CD14-positive monocyte (primary cell): ENCODE results near the gene POF1B. TPM values are rescaled to one million over a fixed set of nuclear protein-coding genes. Genes with fewer than 3 reads are reported as not detected.
"Not testable (repeated sequence)": the region's sequence is repeated elsewhere in the genome, so short reads cannot be mapped to it uniquely, and the experiment has no call there.

Source experiments
- DNase-seq, 3 donors: peaks; one replicate each; pipeline ENCODE4 v3.0.0-alpha.2; 2011 to 2022
- H2AFZ ChIP-seq: 2 replicates; pipeline ENCODE4 v1.6.0; 2012; ENCODE audit warnings: mild to moderate bottlenecking, low read depth, low read length, inconsistent platforms; ENCODE audit not compliant: insufficient read depth, poor library complexity, severe bottlenecking
- H3K27ac ChIP-seq, 2 donors: 1 replicate in 1 of 2; 2 replicates in 1 of 2; pipeline ENCODE4 v1.5.1; 2012 to 2013; ENCODE audit warnings: low read length in 2 of 2, control low read depth in 1 of 2, inconsistent platforms in 1 of 2, low read depth in 1 of 2, mild to moderate bottlenecking in 1 of 2
- H3K27me3 ChIP-seq, 2 donors: one replicate each; pipeline versions ENCODE4 v1.6.0 to v1.6.1; 2011 to 2013; ENCODE audit warnings: low read length in 2 of 2; ENCODE audit not compliant: control insufficient read depth in 2 of 2, insufficient read depth in 2 of 2
- H3K36me3 ChIP-seq, 2 donors: replicated peaks in 1 of 2; 1 replicate in 1 of 2; 2 replicates in 1 of 2; pipeline versions ENCODE4 v1.5.1 to v1.6.1; 2012 to 2013; ENCODE audit warnings: low read length in 2 of 2, control low read depth in 1 of 2, inconsistent platforms in 1 of 2, mild to moderate bottlenecking in 1 of 2; ENCODE audit not compliant: insufficient read depth in 2 of 2, control insufficient read depth in 1 of 2
- H3K4me1 ChIP-seq, 2 donors: 1 replicate in 1 of 2; 2 replicates in 1 of 2; pipeline versions ENCODE4 v1.5.1 to v1.6.1; 2012 to 2013; ENCODE audit warnings: low read length in 2 of 2, control low read depth in 1 of 2, inconsistent platforms in 1 of 2, mild to moderate bottlenecking in 1 of 2, moderate library complexity in 1 of 2; ENCODE audit not compliant: insufficient read depth in 2 of 2, control insufficient read depth in 1 of 2
- H3K4me2 ChIP-seq: replicated peaks from 2 replicates; pipeline ENCODE3; 2012; ENCODE audit warnings: low read length, moderate library complexity, mild to moderate bottlenecking; ENCODE audit not compliant: poor library complexity, severe bottlenecking; ENCODE audit errors: extremely low read depth
- H3K4me3 ChIP-seq, 3 experiments: fragments of 200-600 bp in 1 of 3; sonication (generic) in 1 of 3; replicated peaks in 1 of 3; 1 replicate in 2 of 3; 2 replicates in 1 of 3; pipeline ENCODE4 v1.5.1; 2011 to 2013; ENCODE audit warnings: low read length in 3 of 3, mild to moderate bottlenecking in 3 of 3, control low read depth in 2 of 3, low read depth in 2 of 3, inconsistent platforms in 1 of 3, moderate library complexity in 1 of 3
- H3K79me2 ChIP-seq: 2 replicates; pipeline ENCODE4 v1.6.0; 2012; ENCODE audit warnings: mild to moderate bottlenecking, control low read depth, inconsistent platforms, low read length, moderate library complexity; ENCODE audit not compliant: insufficient read depth
- H3K9ac ChIP-seq: 2 replicates; pipeline ENCODE4 v1.6.0; 2017; ENCODE audit warnings: low read length, mild to moderate bottlenecking; ENCODE audit not compliant: insufficient read depth, poor library complexity, severe bottlenecking
- H3K9me3 ChIP-seq, 2 donors: replicated peaks in 1 of 2; 1 replicate in 1 of 2; 2 replicates in 1 of 2; pipeline versions ENCODE4 v1.5.1 to v1.6.1; 2012 to 2013; ENCODE audit warnings: low read length in 2 of 2, control low read depth in 1 of 2; ENCODE audit not compliant: control insufficient read depth in 1 of 2, insufficient read depth in 1 of 2
- H4K20me1 ChIP-seq: 2 replicates; pipeline ENCODE4 v1.6.0; 2012; ENCODE audit warnings: mild to moderate bottlenecking, low read length, control low read depth, moderate library complexity; ENCODE audit not compliant: insufficient read depth
- H3K27ac Mint-ChIP-seq, 7 donors: one replicate each; pipeline ENCODE4 v1.8.0; 2020; ENCODE audit warnings: mild to moderate bottlenecking in 7 of 7, mixed read lengths in 7 of 7, moderate library complexity in 6 of 7, inconsistent platforms in 2 of 7
- H3K27me3 Mint-ChIP-seq, 3 donors: one replicate each; pipeline ENCODE4 v1.8.0; 2021 to 2022; ENCODE audit warnings: low read depth in 3 of 3, mild to moderate bottlenecking in 3 of 3, mixed read lengths in 3 of 3, moderate library complexity in 3 of 3, inconsistent platforms in 1 of 3
- H3K36me3 Mint-ChIP-seq, 2 donors: one replicate each; pipeline ENCODE4 v1.8.0; 2020; ENCODE audit warnings: mixed read lengths in 2 of 2, inconsistent platforms in 1 of 2, mild to moderate bottlenecking in 1 of 2
- H3K4me1 Mint-ChIP-seq: one replicate; pipeline ENCODE4 v1.8.0; 2020; ENCODE audit warnings: mild to moderate bottlenecking, mixed read lengths
- H3K4me3 Mint-ChIP-seq, 2 donors: one replicate each; pipeline ENCODE4 v1.8.0; 2020; ENCODE audit warnings: mild to moderate bottlenecking in 2 of 2, mixed read lengths in 2 of 2, moderate library complexity in 1 of 2
- H3K9me3 Mint-ChIP-seq, 7 donors: one replicate each; pipeline ENCODE4 v1.8.0; 2020 to 2022; ENCODE audit warnings: mixed read lengths in 7 of 7, mild to moderate bottlenecking in 6 of 7, moderate library complexity in 6 of 7, inconsistent platforms in 2 of 7
- CTCF ChIP-seq: fragments of 200-600 bp; IDR thresholded peaks from one replicate; pipeline ENCODE4 v1.8.0; 2022; ENCODE audit warnings: antibody characterized with exemption, mild to moderate bottlenecking
- WGBS: methylation state at CpG from one replicate; pipeline ENCODE4 v1.1.5; 2013; ENCODE audit warnings: missing lambda C conversion rate; ENCODE audit not compliant: insufficient coverage; 5-methylcytosine and 5-hydroxymethylcytosine counted together
- intact Hi-C, 2 donors: fragments of 100-400 bp; cut with micrococcal nuclease; formaldehyde crosslinking; loops; one replicate each; pipeline versions ENCODE4 v1.15.0 to v1.15.1; 2023
- polyA plus RNA-seq, 3 donors: library from polyadenylated mRNA; depleted of rRNA in 1 of 3; unstranded in 2 of 3; stranded (reverse) in 1 of 3; fragments of 300-500 nt in 2 of 3; fragments of >200 nt in 1 of 3; fragmentation: Illumina TruSeq in 2 of 3; gene quantifications; 1 replicate in 2 of 3; 2 replicates in 1 of 3; pipeline ENCODE4 v1.2.3, GENCODE V29; 2012 to 2021

POF1B gene
- polyA plus RNA-seq, 3 donors, result not detected

DNA sequence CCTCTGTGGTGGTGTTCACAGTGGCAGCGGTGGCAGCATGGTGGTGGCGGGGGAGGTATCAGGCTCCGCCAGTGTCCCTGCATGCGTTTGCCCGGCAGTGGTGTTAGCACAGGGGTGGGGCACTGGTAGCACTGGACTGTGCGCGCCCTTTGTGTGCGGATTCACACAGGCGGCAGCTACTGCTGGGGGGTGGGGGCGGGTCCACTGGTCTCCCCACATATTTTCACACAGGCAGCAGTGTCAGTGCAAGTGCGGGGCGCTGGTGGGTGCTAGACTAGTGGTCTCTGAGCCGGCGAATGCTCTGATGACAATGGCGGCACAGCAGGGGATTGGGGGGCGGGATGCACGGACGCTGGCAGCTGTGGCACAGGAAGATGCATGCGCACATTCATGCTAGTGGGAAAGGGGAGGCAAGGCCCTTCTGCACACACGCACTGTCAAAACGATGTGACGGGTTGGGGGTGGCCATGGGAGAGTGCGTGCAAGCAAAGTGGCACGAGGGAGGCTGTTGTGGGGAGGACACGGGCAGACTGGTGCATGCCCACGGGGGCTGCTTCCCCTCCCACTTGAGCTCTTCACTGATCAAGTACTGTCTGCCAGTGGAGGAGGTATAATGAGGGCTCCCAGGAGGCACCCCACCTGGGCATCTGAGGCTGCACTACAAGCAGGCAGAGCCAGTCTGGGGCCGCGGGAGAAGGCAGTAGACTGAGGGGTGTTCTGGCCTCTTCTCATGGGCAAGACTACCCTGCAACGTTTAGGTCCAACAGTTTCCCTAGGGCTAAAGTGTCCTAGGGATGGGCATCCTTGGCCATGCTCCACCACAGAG lies 53.0 kb downstream of the POF1B start:
- Histone ChIP-seq H2AFZ (no peak overlapping the region), H3K9ac (no peak overlapping the region), H3K9me3 (peaks cover 6 to 13% of the 10 kb centered on the region in 2 donors), H3K27me3 (no peaks in the 10 kb centered on the region), H3K79me2 (no peaks in the 10 kb centered on the region), H3K36me3 (no peaks in the 10 kb centered on the region), H3K4me2 (no peak overlapping the region), H4K20me1 (no peaks in the 10 kb centered on the region), H3K4me1 (no peaks in the 10 kb centered on the region), H3K4me3 (no peak overlapping the region), H3K27ac (no peak overlapping the region)
- no peak for DNase-seq
- Mint-ChIP-seq H3K9me3 (peaks cover 2 to 8% (median 7%) of the 10 kb centered on the region in 7 donors), H3K4me1 (no peaks in the 10 kb centered on the region), H3K27me3 (peaks cover 0 to 3% (median 0%) of the 10 kb centered on the region in 3 donors), H3K4me3 (no peak overlapping the region), H3K27ac (no peak overlapping the region), H3K36me3 (no peaks in the 10 kb centered on the region)
- TF ChIP-seq CTCF, result no peak
- intact Hi-C loops, result no loop called here
- WGBS, result 100% methylated on average over 5 of the region's 29 CpGs

DNA sequence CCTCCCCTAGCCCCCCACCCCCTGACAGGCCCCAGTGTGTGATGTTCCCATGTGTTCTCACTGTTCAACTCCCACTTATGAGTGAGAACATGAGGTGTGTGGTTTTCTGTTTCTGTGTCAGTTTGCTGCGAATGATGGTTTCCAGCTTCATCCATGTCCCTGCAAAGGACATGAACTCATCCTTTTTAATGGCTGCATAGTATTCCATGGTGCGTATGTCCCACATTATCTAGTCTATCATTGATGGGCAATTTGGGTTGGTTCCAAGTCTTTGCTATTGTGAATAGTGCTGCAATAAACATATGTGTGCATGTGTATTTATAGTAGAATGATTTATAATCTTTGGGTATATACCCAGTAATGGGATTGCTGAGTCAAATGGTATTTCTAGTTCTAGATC lies 68.1 kb downstream of the POF1B start:
- H3K4me1 Mint-ChIP-seq, H3K9me3 Mint-ChIP-seq, H3K9ac ChIP-seq, H3K9me3 ChIP-seq, H3K4me2 ChIP-seq, H3K79me2 ChIP-seq, H3K4me1 ChIP-seq, H3K36me3 Mint-ChIP-seq, H2AFZ ChIP-seq, intact Hi-C loops, DNase-seq, H3K27ac ChIP-seq, H3K4me3 ChIP-seq, H3K36me3 ChIP-seq, H4K20me1 ChIP-seq, H3K4me3 Mint-ChIP-seq, H3K27me3 ChIP-seq, H3K27me3 Mint-ChIP-seq, H3K27ac Mint-ChIP-seq: not testable (repeated sequence)
- WGBS, result no CpG with 5 or more reads among the region's 2 CpGs
